ENCODE measurements around the gene ARFGEF3. TPM values are rescaled to one million over a fixed set of nuclear protein-coding genes. Genes with fewer than 3 reads are reported as not detected.

The ARFGEF3 gene
- total RNA-seq, 1 donor from 2014 or later = 2.0 TPM

DNA sequence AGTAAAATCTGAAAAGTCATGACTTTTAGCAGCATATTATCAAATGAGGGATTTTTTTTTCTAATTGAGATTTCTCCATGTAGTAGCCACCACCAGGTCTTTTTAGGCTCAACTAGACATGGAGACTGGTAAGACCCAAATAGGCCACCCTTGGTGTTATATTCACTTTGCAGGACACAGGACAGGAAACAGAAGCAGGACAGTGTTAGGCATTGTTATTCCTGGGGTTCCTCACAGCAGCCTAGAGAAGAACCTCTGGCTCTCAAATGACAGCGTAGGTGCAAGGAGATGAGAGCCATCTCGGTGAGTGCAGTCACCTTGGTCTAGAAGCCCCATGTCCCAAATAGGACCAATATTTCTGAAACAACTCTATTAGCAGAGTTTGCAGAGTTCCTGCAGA, 75.7 kb downstream of the ARFGEF3 start:
- Histone ChIP-seq H3K27me3 (ENCODE audit: low read depth) (no peaks in the 10 kb centered on the region), H3K36me3 (no peaks in the 10 kb centered on the region), H3K4me1 (no peaks in the 10 kb centered on the region), H3K4me3 (no peak overlapping the region), H3K9me3 (replicated peaks) (no peaks in the 10 kb centered on the region), H3K27ac (replicated peaks) (no peak overlapping the region)
- intact Hi-C loops (cut with micrococcal nuclease) = no loop called here
- DNase-seq = no peak
- TF ChIP-seq CTCF (IDR thresholded peaks at IDR 0.05; ENCODE audit: borderline replicate concordance) = no peak

- no peaks in the 10 kb centered on the region for H3K27me3 ChIP-seq (ENCODE audit: low read depth)
- H3K27ac ChIP-seq (replicated peaks) = no peak overlapping the region
- H3K9me3 ChIP-seq (replicated peaks) = no peaks in the 10 kb centered on the region
- no peaks in the 10 kb centered on the region for H3K4me1 ChIP-seq
- intact Hi-C loops (cut with micrococcal nuclease) = no loop called here
- TF ChIP-seq CTCF (IDR thresholded peaks at IDR 0.05; ENCODE audit: borderline replicate concordance) = no peak
- H3K36me3 ChIP-seq = no peaks in the 10 kb centered on the region
- H3K4me3 ChIP-seq = no peak overlapping the region
- no peak for DNase-seq
These were observed 76.6 kb downstream of the ARFGEF3 start for GRCh38 chr6:138238368-138238767.

DNA sequence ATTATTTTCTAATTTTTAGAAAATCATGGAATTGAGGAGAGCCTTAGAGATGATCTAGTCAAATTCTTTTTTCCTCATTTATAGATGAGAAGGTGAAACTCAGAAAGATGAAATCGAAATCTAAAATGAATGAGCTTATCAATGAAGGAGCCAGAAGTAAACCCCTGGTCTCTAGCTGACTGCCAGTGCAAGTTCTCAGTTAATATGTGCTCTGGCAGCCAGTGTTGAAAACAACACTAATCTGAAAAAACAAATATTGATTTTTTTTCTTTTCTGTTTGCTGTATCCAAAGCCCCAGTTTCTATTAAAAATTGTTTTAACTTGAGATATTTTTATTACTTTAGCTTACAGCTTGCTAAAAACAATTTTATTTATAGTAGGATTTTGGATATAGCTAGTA, 78.0 kb downstream of the ARFGEF3 start:
- no peaks in the 10 kb centered on the region for H3K9me3 ChIP-seq (replicated peaks)
- no peak overlapping the region for H3K27ac ChIP-seq (replicated peaks)
- no peak overlapping the region for H3K4me3 ChIP-seq

GRCh38 chr6:138240476-138241245, 78.9 kb downstream of the ARFGEF3 start:
- no peaks in the 10 kb centered on the region for H3K9me3 ChIP-seq (replicated peaks)
- H3K27me3 ChIP-seq (ENCODE audit: low read depth) = no peaks in the 10 kb centered on the region
- H3K27ac ChIP-seq (replicated peaks) = no peak overlapping the region
- H3K36me3 ChIP-seq = no peaks in the 10 kb centered on the region
- no peaks in the 10 kb centered on the region for H3K4me1 ChIP-seq
- no peak for TF ChIP-seq CTCF (IDR thresholded peaks at IDR 0.05; ENCODE audit: borderline replicate concordance)
- DNase-seq = no peak
- no peak overlapping the region for H3K4me3 ChIP-seq
- intact Hi-C loops (cut with micrococcal nuclease) = no loop called here

More for the DNA sequence above, 78.0 kb downstream of the ARFGEF3 start:
- Histone ChIP-seq H3K27me3 (ENCODE audit: low read depth) (no peaks in the 10 kb centered on the region), H3K4me1 (no peaks in the 10 kb centered on the region), H3K36me3 (no peaks in the 10 kb centered on the region)
- no peak for TF ChIP-seq CTCF (IDR thresholded peaks at IDR 0.05; ENCODE audit: borderline replicate concordance)
- no peak for DNase-seq
- intact Hi-C loops (cut with micrococcal nuclease) = no loop called here

GRCh38 chr6:138241381-138241780, 79.6 kb downstream of the ARFGEF3 start:
- H3K4me3 ChIP-seq = no peak overlapping the region
- H3K27me3 ChIP-seq (ENCODE audit: low read depth) = no peaks in the 10 kb centered on the region
- no peak overlapping the region for H3K27ac ChIP-seq (replicated peaks)
- TF ChIP-seq CTCF (IDR thresholded peaks at IDR 0.05; ENCODE audit: borderline replicate concordance) = no peak
- no peaks in the 10 kb centered on the region for H3K36me3 ChIP-seq
- H3K4me1 ChIP-seq = no peaks in the 10 kb centered on the region
- H3K9me3 ChIP-seq (replicated peaks) = no peaks in the 10 kb centered on the region
- DNase-seq = no peak
- intact Hi-C loops (cut with micrococcal nuclease) = no loop called here

All from left ventricle myocardium inferior (tissue), 1 donor.